GM06990 (cell line): Measurements from ENCODE around the gene TNFSF8.

Experiments
- DNase-seq: peaks from one replicate; pipeline ENCODE4 v3.0.0-alpha.2; 2011; ENCODE audit not compliant: insufficient read length; ENCODE audit errors: extremely low read depth
- H3K27me3 ChIP-seq: replicated peaks from 2 replicates; pipeline ENCODE4 v1.6.0; 2011; ENCODE audit warnings: low read length; ENCODE audit not compliant: control insufficient read depth, insufficient read depth
- H3K36me3 ChIP-seq: 2 replicates; pipeline ENCODE4 v1.5.1; 2011; ENCODE audit warnings: low read length; ENCODE audit not compliant: control insufficient read depth, insufficient read depth
- H3K4me3 ChIP-seq: replicated peaks from 2 replicates; pipeline ENCODE4 v1.5.1; 2011; ENCODE audit warnings: low read depth, mild to moderate bottlenecking, control low read depth, low read length
- TF ChIP-seq, protein P1 (sequence below): IDR thresholded peaks from 2 replicates; pipeline ENCODE4 v1.5.1; 2011; ENCODE audit warnings: low read length, control low read depth, mild to moderate bottlenecking, inconsistent platforms; ENCODE audit not compliant: insufficient read depth, poor library complexity, severe bottlenecking

The TNFSF8 gene

DNA sequence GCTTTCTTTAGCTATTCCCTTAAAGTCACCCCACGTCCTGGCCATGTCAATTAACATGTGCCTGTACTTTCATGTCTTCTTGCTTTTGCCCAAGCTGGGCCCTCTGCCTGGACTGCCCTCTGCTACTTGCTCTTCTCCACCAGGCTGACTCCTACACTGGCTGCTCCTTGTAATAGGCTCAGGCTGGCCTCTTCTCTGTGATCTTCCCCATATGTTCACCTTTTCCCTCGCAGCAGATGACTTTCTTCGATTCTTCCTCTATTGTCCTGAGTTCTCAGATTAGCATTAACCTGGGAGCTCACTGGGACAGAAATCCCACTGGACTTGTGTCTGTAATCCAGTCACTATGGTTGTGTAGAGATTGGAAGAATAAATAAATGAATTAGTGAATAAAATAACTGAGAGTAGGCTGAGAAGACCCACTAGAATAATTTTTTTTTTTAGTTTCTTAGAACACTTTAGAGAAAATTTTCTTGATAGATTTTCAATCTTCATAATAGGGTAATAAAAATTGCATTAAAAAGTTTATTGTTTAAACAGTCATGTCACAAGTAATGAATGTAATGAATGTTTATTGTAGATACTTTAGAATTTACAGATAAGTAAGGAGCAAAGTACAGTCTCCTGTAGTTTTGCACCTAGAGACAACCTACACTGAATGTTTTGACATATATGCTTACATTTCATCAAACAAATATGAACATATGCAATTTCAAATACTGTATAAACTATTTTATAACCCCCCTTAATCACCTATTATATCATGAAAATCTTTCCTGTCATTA, 77.1 kb downstream of the TNFSF8 start:
- DNase-seq, result no peak
- H3K27me3 ChIP-seq, result no peaks in the 10 kb centered on the region; the same call in none of the 2 replicates
- TF ChIP-seq, protein P1, sequence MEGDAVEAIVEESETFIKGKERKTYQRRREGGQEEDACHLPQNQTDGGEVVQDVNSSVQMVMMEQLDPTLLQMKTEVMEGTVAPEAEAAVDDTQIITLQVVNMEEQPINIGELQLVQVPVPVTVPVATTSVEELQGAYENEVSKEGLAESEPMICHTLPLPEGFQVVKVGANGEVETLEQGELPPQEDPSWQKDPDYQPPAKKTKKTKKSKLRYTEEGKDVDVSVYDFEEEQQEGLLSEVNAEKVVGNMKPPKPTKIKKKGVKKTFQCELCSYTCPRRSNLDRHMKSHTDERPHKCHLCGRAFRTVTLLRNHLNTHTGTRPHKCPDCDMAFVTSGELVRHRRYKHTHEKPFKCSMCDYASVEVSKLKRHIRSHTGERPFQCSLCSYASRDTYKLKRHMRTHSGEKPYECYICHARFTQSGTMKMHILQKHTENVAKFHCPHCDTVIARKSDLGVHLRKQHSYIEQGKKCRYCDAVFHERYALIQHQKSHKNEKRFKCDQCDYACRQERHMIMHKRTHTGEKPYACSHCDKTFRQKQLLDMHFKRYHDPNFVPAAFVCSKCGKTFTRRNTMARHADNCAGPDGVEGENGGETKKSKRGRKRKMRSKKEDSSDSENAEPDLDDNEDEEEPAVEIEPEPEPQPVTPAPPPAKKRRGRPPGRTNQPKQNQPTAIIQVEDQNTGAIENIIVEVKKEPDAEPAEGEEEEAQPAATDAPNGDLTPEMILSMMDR, result no peak
- no peak overlapping the region for H3K4me3 ChIP-seq
- H3K36me3 ChIP-seq, result no peaks in the 10 kb centered on the region

DNA sequence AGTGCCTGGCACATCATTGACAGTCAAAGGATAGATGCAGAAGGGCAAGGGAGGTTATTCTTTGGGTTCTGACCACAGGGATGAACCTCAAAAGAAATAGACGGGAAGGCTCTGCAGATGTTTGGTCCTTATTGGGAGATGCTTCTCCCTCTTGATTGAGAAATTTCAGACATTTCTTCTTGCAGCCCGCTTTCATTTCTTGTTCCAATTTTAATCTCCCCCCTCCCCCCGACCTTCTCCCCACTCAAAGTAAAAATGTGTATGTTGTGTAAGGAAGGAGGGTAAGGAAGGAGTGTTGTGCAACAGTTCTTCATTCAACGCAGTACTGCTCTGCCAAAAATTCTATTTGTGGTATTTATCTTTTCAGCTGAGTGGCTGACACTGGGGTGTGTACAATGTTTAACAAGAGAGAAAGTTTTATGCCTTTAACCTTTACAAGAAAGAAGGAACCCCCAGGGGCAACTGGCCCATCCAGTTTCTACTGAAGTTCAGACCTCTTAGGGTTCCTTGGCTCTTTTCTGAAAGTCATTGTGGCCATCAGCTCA, 78.3 kb downstream of the TNFSF8 start:
- TF ChIP-seq, protein P1, result no peak
- no peak overlapping the region for H3K4me3 ChIP-seq
- DNase-seq, result no peak
- no peaks in the 10 kb centered on the region for H3K36me3 ChIP-seq
- no peaks in the 10 kb centered on the region; the same call in none of the 2 replicates for H3K27me3 ChIP-seq

DNA sequence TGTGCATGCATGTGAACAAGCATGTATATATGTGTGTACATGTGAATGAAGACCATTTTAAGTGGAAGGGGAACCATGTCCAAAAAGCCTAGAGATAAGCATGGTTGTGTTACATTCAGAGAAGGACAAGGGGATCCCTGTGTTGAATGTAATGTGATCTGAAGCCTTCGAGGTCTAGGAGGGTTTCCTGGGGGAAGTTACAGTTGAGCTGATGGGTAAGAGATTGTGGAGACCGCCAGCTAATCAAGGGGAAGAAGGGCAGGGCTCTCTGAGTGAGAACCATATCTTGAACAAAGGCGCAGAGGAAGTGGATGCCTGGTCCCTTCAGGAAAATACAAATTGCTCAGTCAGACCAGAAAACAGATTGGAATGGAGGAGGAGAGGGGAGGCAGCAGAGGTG, 79.1 kb downstream of the TNFSF8 start:
- Histone ChIP-seq H3K27me3 (no peaks in the 10 kb centered on the region; the same call in 1 of the 2 replicates), H3K36me3 (no peaks in the 10 kb centered on the region), H3K4me3 (no peak overlapping the region)
- DNase-seq, result no peak
- TF ChIP-seq, protein P1, result no peak
